Ammon's horn (tissue), 1 donor: ENCODE data around the gene PRXL2A.
"Not testable (repeated sequence)": the region's sequence is repeated elsewhere in the genome, so short reads cannot be mapped to it uniquely, and the experiment has no call there.

Experiments used
- DNase-seq: peaks from one replicate; pipeline ENCODE4 v3.0.0-alpha.2; 2016; ENCODE audit warnings: low spot score

Gene PRXL2A

DNA sequence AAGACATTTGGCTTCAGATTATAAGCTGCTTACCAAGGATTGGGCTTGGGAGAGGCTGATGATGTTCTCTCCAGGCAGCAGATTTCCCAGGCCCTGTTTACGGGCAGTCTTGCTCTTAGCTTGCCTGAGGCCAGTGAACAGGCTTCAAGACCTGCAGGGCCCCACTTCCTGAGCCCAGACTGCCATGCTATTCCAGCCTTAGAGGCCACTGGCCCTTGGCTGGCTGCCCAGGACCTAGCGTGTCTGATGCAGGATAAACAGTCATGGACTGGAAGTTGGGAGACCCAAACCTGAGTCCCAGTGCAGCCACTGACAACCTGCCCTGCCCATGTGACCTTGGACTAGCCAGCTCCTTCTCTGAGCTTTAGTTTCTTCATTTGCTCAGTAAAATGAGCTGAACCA lies 2.9 kb downstream of the PRXL2A start:
- DNase-seq: peak; percentile 21

DNA sequence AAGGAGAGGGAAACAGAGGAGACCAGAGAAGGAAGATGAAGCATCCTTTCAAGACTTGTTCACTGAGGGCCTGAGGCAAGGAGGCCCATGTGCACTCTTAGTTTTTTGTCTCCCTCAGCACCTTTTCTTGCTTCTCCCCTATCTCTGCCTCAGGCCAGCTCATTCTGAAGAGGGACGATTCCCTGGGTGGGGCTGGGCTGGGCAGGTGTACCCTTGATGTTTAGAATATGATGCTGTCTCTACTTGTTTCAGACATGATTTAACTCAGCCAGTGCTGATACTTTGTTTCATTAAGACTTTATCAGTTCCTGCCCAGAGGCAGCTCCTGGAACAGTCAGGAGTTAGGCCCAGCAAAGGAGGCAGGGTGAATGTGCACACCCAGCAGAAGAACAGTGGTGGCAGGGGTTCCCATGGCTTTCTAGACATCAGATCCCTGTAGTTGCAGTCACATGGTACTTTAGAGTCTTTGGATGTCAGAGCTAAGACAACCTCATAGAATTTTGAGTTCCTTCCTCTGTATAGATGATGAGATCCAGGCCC lies 3.4 kb downstream of the PRXL2A start:
- DNase-seq: no peak

DNA sequence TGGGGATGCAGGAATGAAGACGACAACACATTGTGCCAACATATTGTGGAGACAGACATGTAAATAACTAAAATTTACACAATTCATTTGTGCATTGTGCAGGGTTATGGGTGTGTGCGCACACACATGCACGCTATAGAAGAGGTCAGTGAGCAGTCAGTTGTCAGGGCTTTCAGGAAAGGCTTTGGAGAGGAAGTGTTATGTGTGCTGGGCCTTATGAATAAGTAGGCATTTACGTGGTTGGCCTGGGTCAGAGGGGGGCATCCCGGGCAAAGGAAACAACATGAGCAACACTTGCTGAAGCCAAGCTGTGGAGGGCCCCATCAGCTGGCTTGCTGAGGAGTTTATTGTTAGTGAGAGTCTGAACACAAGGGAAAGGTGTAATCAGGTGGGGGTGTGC lies 4.1 kb downstream of the PRXL2A start:
- DNase-seq: no peak

DNA sequence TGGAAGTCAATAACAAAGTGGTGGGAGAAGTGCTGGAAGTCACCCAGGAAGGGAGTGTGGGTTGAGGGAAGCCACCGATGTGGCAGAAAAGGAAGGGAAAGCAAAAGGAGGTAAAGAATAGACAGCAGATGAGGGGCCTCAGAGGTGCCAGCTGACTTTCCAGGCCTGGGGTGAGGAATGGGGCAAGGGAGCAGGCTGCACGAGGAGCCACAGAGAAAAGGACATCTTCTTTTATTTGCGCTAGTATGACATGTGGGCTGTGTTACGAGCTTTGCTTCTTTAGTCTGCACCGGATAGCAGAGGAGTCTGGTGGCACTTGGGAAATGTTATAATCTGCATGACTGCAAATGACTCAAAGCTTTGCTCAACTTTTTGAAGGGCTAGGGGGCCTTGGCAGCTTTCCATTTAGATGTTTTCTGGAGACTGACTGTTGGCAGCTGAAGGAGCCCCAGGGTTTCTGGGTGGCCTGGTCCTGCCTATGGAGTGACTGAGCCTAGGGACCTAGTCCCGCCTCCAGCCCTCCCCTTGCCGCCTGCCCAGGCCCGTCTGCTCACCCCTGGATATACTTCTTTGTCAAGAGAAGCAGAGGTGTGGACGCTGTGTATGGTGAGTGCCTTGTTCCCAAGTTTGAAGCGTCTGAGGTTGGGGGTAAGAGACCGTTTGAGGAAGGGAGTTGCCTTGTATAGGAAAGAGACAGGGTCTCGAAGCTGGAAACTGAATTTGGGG lies 5.1 kb downstream of the PRXL2A start:
- DNase-seq: no peak

DNA sequence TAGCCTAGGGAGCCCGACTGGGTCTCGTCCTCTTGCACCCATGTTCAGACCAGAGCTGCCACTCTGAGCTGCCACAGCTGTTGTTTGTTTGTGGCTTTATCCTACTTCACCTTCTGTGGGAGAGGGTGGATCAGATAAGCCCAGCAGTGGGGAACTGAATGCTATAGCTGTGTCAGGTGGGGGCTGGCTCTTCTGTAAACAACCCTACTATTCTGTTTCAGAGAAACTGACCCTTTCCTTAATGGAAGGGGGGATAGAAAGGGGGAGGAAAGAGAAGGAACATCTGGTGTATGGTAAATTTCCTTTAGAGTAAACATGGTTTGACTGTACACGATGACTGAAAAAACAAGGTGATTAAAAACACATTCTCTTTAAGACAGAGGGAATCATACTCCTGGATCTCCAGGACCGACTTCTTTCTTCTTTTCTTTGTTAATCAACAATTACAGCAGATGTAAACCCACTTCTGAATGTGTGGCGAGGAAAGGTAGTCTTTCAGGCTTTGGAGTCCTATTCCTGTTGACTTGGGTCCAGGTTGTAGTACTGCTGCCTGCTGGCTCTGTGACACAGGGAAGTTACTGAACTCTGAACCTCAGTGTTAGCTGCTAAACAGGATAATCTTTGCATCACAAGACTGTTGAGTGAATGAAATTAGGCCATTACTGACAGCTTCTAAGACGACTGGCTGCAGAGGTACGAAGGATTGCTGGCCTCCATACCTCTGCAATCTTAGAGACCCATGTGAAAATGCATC lies 6.0 kb downstream of the PRXL2A start:
- no peak for DNase-seq

DNA sequence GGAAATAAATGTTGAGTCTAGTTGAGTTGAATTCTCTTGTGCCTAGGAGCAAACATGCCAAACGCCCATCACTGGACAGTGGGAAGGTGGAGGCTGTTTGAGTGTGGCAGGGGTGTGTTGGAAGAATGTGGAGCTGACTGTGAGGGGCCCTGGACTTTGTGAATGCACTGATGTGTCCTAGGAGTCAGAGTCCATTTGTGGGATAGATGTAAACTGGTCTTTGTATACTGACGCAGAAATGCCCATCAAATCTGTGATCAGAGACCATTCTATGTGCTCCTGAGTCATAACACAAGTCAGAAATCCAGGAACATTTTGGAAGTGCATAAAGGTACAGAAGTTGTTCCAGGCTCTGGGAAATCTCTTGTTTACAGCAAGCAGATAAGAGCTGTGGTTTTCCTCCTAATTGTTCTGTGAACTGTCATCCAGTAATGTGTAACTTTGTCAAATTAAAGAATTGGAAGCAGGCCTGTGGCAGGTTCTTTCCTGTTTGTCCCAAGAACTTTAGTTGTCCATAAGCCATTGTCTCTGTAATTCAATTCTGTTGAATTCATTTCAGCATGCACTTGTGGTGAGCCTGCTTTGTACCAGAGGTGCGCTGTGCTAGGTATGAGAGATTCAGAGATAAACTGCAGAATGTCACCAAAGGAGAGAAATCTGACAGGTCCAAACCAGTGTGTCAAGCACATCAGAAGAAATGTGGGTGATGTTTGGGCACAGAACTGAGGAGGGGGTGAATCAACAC lies 7.6 kb downstream of the PRXL2A start:
- DNase-seq: no peak

DNA sequence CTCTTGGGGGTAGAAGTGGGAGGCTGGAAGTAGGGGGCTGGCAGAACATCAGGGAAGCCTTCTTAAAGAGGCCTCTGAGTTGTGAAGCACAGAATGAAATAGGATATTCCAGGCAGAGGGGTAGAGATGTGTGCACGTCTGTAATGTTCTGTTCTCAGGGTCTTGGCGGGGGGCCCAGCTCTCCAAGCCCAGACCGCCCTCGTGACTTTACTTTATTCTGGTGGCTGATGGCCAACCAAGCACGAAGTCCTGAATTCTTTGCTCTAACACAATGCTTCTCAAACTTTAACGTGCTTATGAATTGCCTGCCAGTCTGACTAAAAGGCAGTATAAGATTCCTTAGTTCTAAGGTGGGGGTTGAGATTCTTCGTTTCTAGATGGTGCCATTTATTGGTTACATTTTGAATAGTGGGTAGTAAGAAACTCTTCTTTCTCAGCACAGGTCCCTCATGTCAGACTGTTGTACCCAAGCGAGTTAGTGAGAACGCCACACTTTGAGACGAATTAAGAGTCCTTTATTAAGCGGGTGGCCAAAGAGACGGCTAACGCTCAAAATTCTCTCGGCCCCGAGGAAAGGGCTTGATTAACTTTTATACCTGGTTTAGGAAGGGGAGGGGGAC lies 8.2 kb downstream of the PRXL2A start:
- DNase-seq: peak; percentile 61

DNA sequence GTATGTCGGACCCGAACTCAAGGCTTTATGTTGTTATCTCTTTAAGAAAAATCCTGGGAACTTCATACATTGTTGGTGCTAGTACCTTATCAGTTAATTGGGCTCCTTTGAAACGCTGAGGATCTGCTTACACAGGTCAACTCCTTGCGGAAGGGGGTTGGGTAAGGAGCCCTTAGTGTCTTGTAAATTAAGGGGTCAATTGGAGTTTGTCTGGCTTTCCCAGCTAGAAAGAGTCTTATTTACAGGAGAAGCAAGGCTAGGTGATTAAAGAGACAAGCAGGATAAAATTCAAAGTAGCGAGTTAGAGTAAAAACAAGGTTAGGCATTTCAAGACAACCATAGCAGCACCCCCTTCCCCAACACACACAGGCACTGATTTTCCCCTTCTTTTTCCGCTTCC lies 8.9 kb downstream of the PRXL2A start:
- DNase-seq: not testable (repeated sequence)

DNA sequence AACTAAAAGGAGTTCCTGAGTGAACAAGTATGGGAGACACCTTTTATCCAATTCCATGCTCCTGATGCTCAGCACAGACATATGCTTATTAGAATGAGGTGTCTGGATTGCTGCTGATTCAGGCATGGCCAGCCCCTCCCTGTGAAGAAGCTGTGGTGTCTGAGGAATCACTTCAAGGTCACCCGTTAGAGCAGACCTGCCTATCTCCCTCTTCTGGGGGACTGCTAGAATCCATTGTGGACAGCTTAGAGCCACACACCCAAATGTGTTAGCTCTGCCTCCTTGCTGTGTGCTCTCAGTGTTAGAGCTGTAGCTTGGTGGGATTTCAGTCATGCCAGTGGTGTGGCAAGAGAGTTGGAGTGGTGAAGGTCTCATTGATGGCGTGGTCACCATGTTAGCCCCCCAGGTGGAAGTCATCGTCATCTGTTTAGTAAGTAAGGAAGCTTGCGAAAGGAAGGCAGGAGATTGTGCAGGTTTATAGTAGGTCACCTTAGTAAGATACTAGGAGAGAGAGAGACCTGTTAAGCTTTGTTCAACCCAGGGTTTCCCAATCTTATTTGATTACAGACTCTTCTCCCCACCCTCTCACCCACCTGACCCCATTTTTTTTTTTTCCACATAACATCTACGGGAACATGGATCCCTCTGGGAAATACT lies 12.8 kb downstream of the PRXL2A start:
- DNase-seq: no peak

DNA sequence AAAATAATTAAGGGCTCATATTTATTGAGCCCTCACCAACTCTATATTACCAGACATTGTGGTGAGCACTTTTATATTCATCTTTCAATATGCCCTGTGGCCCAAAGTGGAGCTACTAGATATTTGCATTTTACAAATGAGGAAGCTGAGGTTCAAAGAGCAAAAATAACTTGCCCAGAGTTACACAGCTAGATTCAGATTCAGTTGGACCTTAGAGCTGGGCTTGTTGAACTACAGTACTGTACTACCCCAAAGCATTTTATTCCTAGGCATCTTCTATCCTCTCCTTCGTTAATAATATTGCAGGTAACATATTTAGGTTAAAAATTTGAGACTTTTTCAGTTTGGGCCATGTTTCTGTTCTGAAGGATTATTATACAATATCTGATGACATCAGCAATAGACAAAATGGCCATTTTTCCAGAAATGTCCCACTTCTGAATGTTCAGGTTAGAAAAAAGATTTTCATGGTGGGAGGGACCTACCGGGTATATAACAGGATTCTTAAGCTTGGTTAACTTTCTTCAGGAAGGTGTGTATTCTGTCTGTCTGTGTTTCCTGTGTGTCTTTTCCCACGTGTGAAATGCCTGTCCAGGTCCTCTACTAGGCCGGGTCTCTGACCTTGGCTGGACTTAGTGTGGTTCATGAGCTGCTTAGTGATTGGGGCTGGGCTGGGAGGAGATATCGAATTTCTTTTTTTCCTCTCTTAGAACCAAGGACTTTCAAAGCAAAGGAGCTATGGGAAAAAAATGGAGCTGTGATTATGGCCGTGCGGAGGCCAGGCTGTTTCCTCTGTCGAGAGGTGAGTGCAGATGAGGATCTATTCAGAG lies 13.6 kb downstream of the PRXL2A start:
- DNase-seq: no peak

DNA sequence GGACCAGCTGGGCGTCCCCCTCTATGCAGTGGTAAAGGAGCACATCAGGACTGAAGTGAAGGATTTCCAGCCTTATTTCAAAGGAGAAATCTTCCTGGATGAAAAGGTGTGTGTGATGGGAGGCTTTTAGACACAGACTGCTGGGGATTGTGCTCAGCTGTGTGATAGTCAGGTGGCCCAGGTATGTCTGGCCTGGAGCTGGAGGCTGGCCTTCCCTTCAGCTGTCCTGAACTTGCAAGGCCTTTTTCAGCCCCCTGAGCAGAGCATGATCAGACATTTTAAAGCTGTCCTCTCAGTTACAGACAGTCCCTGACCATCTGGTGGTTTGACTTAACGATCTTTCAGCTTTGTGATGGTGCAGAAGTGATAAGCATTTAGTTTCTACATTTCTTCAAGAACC lies 17.6 kb downstream of the PRXL2A start:
- DNase-seq: no peak

DNA sequence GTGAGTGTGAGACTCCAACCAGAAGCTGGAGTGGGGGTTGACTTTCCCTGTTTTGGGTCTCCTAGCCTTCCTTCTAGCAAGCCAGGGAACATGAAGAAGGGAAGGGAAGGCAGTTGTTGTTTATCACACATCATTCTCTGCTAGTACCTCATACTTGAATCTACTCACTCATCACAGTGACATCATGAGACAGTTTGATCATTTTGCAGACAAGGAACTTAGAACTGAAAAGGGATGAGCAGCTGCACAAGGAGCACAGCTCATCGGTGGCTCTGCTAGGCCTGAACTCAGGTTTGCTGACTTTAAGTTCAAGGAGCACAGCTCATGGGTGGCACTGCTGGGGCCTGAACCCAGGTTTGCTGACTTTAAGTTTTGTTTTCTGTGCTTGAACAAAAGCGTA lies 19.2 kb downstream of the PRXL2A start:
- DNase-seq: no peak

DNA sequence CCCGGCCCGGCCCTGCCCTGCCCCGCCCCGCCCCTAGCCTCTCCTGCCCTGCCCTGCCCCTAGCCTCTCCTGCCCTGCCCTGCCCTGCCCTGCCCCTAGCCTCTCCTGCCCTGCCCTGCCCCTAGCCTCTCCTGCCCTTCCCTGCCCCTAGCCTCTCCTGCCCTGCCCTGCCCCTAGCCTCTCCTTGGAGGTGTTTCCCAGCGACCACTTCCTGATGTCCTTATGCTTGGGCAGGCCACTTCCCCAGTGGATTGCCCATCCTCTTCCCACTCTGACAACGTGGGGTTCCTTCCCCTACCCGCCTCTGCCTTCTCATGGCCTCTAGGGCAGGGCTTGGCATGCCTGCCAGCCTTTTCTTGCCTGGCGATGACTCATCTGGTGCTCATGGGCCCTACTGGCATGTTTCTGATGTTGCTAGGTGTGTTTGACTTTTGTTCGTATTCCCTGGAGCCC lies 21.2 kb downstream of the PRXL2A start:
- no peak for DNase-seq

DNA sequence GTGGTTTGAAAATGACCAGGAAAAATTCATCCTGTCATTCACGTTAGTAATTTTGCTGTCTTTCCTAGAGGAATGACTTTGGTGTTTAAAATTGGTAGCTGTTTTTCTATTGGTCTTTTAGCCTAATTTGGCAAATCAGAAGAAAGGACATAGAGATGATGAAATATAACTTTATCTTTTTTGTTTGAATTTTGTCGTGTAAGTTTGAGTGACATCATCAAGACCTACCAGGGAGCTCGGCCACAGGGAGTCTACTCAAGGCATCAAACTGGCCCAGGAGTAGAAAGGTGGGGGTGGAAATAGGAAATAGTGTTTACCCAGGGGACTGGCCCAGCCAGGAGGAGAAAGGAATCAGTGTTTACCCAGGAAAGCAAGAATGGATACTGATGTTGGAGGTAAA lies 24.8 kb downstream of the PRXL2A start:
- DNase-seq: no peak

DNA sequence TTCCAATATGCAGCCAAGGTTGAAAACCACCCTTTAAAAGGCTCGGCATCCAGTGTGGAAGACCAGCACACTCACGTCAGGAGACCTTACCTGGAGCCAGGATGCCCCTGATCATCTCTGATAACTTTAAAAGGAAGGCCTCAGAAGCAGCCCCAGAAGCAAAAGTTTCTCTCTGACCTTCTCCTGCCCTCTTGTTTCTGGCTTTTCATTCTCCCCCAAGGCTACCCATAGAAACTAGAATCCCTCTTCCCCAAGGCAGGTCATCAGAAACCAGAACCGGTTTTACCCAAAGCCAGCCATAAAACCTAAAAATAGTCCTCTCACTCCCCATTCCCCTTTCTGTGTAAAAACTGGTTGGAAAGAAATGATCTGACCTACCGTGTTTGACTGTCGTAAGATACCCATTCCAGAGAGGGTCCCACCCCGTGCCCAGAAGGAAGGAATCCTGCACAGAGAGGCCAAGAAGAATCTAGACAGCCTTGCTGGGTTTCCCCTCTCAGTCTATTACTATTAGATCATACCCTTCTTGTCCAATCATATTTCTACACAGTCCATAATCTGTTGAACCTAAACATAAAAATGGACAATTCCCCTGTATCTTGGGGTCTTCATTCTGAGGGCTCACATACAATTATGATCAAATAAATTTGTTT lies 28.2 kb downstream of the PRXL2A start:
- no peak for DNase-seq

DNA sequence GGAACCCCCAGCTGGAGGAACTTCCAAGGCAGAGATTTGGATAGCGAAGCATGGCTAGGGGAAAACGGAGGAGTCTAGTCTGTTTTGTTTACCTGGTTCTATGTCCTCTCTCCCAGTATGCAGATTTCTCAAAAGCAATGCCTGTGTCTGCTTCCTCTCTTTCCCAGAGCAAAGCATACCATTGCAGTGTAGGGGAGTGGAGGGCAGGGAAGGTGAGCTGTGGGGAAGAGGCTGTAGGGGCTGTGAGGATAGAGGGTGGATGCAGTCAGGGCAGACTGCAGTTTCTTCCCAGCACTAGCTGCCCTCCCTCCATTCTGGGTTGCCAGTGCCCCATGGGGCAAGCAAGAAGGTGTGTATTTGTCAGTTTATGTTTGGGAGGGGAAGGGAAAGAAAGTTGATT lies 28.9 kb downstream of the PRXL2A start:
- no peak for DNase-seq

DNA sequence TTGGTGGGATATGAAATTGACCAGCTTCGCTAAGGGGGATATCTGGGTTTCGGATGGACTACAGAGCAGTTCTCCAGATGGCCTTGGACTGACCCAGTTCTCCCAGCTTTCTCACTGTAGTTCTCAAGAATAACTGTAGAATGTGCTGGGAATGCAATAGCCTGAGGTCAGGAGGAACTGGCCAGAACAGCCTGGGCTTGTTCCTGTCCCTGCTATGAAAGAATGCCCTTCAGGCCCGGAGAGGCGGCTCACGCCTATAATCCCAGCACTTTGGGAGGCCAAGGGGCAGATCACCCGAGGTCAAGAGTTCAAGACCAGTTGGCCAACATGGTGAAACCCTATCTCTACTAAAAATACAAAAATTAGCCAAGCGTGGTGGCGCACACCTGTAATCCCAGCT lies 33.5 kb downstream of the PRXL2A start:
- no peak for DNase-seq

DNA sequence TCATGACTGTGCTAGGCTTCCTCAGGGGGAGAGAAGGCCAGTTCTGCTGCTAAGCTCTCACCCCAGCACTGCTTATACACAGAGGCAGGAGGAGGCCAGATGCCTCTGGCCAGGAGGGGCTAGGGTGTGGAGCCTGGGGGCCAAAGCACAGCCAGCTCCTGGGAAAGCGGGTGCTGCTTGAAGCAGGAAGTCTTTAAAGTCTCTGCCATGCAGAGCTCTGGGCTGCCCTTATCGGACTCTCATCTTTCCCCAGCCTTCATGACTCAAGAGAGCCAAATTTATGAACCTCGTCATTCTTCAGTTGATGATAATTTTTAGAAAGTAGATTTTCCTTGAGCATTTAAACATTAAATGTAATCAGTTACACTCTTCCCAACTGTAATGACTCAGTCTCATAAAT lies 34.5 kb downstream of the PRXL2A start:
- DNase-seq: no peak

DNA sequence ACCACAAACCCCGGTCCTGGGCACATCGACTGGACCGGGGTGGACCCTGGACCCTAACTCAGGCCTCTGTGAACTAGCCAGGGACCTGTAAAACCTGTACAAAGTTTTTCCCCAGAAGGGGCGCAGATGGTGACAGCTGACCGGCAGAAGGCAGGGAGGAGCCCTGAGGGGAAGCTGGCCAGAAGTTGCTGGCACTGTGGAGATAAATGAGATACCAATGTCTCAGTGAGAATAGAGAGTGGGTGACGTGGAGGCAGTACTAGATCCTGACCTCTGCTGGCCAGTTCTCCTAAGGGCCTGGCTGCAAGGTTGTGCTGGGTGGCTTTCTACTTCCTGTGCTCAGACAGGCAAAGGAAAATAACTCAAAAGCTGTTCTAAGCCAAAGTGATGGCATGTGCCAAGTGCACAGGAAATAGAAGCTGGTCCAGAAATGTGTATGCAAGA lies 35.2 kb downstream of the PRXL2A start:
- no peak for DNase-seq

DNA sequence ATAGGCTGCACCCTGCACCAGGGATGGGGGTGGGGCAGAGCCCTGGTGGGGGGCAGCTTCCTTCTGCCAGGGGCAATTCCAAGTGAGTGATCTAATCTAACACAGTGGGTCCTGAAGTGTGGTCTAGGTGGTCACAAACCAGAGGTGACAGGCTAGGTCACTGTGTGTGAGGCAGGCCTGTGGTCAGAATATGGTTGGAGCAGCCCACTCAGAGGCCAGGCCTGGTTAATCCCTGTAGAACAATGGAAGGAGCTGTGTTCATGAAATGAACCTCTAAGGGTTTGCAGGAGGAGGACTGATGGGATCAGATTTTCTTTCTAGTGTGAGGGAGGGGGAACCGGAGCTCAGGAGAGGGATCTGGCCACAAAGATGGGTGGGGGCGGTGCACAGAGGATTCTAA lies 35.8 kb downstream of the PRXL2A start:
- no peak for DNase-seq
